PC-3 (cell line): ENCODE data around the gene METTL9.
"Not testable (repeated sequence)": the region's sequence is repeated elsewhere in the genome, so short reads cannot be mapped to it uniquely, and the experiment has no call there.

Experiments used
- EZH2 ChIP-seq: fragments of 300-600 bp; sonication (generic); IDR thresholded peaks from one replicate; pipeline ENCODE4 v1.6.1; 2017; ENCODE audit warnings: antibody characterized with exemption, mild to moderate bottlenecking, low read length; ENCODE audit not compliant: unreplicated experiment
- EZH2phosphoT487 ChIP-seq: fragments of 300-600 bp; sonication (generic); IDR thresholded peaks from 2 replicates; pipeline ENCODE4 v1.6.1; 2018; ENCODE audit warnings: mild to moderate bottlenecking, antibody characterized with exemption, low read length, borderline replicate concordance
- TF ChIP-seq, protein P1 (sequence below): fragments of 300-600 bp; sonication (generic); conservative IDR thresholded peaks from 2 replicates; pipeline ENCODE4 v1.5.1; 2017; ENCODE audit warnings: antibody characterized with exemption, low read depth, mild to moderate bottlenecking, low read length

GRCh38 chr16:21580131-21580530, 19.2 kb upstream of the METTL9 start:
- TF ChIP-seq, protein P1, sequence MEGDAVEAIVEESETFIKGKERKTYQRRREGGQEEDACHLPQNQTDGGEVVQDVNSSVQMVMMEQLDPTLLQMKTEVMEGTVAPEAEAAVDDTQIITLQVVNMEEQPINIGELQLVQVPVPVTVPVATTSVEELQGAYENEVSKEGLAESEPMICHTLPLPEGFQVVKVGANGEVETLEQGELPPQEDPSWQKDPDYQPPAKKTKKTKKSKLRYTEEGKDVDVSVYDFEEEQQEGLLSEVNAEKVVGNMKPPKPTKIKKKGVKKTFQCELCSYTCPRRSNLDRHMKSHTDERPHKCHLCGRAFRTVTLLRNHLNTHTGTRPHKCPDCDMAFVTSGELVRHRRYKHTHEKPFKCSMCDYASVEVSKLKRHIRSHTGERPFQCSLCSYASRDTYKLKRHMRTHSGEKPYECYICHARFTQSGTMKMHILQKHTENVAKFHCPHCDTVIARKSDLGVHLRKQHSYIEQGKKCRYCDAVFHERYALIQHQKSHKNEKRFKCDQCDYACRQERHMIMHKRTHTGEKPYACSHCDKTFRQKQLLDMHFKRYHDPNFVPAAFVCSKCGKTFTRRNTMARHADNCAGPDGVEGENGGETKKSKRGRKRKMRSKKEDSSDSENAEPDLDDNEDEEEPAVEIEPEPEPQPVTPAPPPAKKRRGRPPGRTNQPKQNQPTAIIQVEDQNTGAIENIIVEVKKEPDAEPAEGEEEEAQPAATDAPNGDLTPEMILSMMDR: not testable (repeated sequence)
- TF ChIP-seq EZH2phosphoT487, EZH2: not testable (repeated sequence)
